Measurements from ENCODE around the gene SLITRK5. TPM values are rescaled to one million over a fixed set of nuclear protein-coding genes. Genes with fewer than 3 reads are reported as not detected.

Gene SLITRK5, protein sequence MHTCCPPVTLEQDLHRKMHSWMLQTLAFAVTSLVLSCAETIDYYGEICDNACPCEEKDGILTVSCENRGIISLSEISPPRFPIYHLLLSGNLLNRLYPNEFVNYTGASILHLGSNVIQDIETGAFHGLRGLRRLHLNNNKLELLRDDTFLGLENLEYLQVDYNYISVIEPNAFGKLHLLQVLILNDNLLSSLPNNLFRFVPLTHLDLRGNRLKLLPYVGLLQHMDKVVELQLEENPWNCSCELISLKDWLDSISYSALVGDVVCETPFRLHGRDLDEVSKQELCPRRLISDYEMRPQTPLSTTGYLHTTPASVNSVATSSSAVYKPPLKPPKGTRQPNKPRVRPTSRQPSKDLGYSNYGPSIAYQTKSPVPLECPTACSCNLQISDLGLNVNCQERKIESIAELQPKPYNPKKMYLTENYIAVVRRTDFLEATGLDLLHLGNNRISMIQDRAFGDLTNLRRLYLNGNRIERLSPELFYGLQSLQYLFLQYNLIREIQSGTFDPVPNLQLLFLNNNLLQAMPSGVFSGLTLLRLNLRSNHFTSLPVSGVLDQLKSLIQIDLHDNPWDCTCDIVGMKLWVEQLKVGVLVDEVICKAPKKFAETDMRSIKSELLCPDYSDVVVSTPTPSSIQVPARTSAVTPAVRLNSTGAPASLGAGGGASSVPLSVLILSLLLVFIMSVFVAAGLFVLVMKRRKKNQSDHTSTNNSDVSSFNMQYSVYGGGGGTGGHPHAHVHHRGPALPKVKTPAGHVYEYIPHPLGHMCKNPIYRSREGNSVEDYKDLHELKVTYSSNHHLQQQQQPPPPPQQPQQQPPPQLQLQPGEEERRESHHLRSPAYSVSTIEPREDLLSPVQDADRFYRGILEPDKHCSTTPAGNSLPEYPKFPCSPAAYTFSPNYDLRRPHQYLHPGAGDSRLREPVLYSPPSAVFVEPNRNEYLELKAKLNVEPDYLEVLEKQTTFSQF
- total RNA-seq (under 1 TPM; under 0.01 to 0.03 TPM), total RNA-seq (0 to 6.7 (median 0.24) reads per million in 172 experiments)
- polyA plus RNA-seq (2013, experiment 1 of 2): 0.01 TPM
- polyA plus RNA-seq (2013, experiment 2 of 2): 0.11 TPM

DNA sequence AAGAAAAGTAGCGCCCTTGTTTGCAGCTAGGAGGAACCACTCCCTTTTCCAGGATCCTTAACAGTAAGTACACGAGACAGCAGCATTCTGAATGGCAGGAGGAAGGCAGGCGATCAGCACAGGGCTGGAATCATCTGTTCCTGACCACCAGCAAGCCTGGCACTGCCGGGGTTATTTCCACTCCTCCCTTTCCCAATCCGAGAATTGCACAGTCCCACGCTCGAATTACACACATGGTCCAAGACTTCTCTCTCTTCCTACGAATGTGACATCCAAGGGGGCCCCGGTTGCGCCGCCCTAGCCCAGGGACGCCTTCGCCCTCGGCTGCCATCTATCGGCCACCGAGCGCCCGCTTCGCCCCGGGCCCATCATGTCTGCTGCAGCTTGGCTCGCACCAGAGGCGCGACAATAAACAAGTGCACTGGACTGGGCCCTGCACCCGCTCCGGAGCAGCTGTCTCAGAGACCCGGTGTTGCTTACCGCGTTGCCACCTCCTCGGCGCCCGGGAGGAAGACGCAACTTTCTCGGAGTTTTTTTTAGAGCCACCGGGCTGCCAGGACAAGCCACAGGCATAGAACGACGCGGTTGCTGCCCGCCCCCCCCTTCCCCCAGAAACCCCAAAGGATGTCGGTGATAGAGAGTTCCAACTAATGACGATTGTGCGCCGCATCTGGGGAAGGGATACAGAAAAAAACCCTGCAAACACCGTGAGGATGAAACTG, at the start of gene SLITRK5:
TSS of gene SLITRK5 (plus strand) at position 341 of the 722 bp plus-strand sequence. CDS start 4,018 bp downstream, outside the sequence.
- Mint-ChIP-seq H3K4me1 (ENCODE audit: low read depth) (peaks cover 34% of the 10 kb centered on the region), H3K36me3 (ENCODE audit: low read depth) (no peaks in the 10 kb centered on the region), H3K27ac (no peak within 1 kb of the TSS), H3K4me3 (peak within 1 kb of the TSS; percentile 86), H3K9me3 (no peaks in the 10 kb centered on the region), H3K27me3 (peaks cover 73% of the 10 kb centered on the region)
- peaks cover 16% of the 10 kb centered on the region for H3K4me1 ChIP-seq (ENCODE audit: insufficient read depth, low read length)
- peaks cover 0 to 28% of the 10 kb centered on the region in 2 experiments for H3K9me3 ChIP-seq (ENCODE audit: control insufficient read depth in 1 of 2, insufficient read depth in 1 of 2, low read length in 2 of 2)
- peak; percentile 92 for ATAC-seq (ENCODE audit: poor library complexity)
- intact Hi-C loops (cut with DNase I, micrococcal nuclease): no loop called here
- CTCF ChIA-PET: no interaction called here
- POLR2A ChIA-PET: interaction anchor here (0.7 kb wide), 1 partner anchor 24 kb away, joined by 3 read pairs; no protein-coding TSS in a partner anchor
- H3K27me3 ChIP-seq (ENCODE audit: control insufficient read depth in 1 of 2, insufficient read depth in 2 of 2, low read length in 2 of 2): peaks cover 40 to 55% of the 10 kb centered on the region in 2 experiments
- peak in 10 of 14 experiments; percentile 17 to 66 (median 44) for DNase-seq
- no peak within 1 kb of the TSS for H3K27ac ChIP-seq (ENCODE audit: low read depth in 1 of 2, low read length in 2 of 2)
- H3K36me3 ChIP-seq (ENCODE audit: insufficient read depth, low read length): no peaks in the 10 kb centered on the region
- TF ChIP-seq CTCF (IDR thresholded peaks at IDR 0.05): peak; percentile 60
- peak within 1 kb of the TSS; percentile 20 for H3K4me3 ChIP-seq (ENCODE audit: low read length)

DNA sequence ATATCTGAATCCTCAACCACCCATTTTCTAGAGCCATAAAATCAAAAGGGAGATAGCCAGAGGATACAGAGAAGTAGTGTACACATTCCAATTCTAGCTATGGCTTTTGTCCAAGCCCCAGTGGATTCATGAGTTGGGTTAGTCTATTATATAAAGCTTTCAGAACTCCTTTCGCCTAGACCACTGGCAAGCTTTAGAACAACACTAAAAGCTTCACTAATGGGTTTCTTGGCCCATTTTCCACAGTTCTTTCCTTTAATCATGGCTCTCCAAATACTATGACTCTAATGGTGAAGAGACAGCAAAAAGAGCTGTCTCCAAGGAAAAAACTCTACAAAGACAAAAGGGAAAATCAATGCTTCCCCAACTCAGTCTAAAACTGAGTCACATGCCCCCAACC, 48.2 kb upstream of the SLITRK5 start:
- Histone ChIP-seq H3K4me3 (ENCODE audit: low read length) (no peak overlapping the region), H3K27ac (ENCODE audit: low read depth in 1 of 2, low read length in 2 of 2) (no peak overlapping the region), H3K4me1 (ENCODE audit: insufficient read depth, low read length) (no peaks in the 10 kb centered on the region), H3K27me3 (ENCODE audit: control insufficient read depth in 1 of 2, insufficient read depth in 2 of 2, low read length in 2 of 2) (no peaks in the 10 kb centered on the region), H3K9me3 (ENCODE audit: control insufficient read depth in 1 of 2, insufficient read depth in 1 of 2, low read length in 2 of 2) (no peaks in the 10 kb centered on the region), H3K36me3 (ENCODE audit: insufficient read depth, low read length) (no peaks in the 10 kb centered on the region)
- POLR2A ChIA-PET: no interaction called here
- H3K4me1 Mint-ChIP-seq (ENCODE audit: low read depth): no peaks in the 10 kb centered on the region
- intact Hi-C loops (cut with DNase I, micrococcal nuclease): no loop called here
- no peaks in the 10 kb centered on the region for H3K36me3 Mint-ChIP-seq (ENCODE audit: low read depth)
- DNase-seq (no peak), ATAC-seq (ENCODE audit: poor library complexity) (no peak)
- peaks cover 7% of the 10 kb centered on the region for H3K9me3 Mint-ChIP-seq
- H3K27me3 Mint-ChIP-seq: no peaks in the 10 kb centered on the region
- H3K4me3 Mint-ChIP-seq: no peak overlapping the region
- CTCF ChIA-PET: no interaction called here
- H3K27ac Mint-ChIP-seq: no peak overlapping the region
- no peak for TF ChIP-seq CTCF (IDR thresholded peaks at IDR 0.05)

DNA sequence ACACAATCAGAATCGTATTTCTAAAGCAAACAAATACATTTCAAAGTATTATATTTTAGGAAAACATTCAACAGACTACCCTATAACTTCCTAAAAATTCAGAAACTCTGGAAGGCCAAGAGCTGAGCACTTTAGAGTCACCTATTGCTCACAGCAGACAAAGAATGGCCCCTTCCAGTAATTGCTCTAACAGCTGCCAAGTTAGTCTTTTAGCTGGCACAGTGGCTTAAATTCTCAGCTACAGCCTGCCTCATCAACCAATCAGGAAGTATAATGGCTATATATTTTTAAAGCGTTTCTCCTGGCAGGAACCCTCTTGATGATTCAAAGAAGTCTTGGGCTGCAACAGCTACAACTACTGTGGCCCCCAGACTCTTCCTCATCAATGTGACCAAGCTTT, 14.9 kb upstream of the SLITRK5 start:
- H3K4me3 ChIP-seq (ENCODE audit: low read length): no peak overlapping the region
- H3K36me3 ChIP-seq (ENCODE audit: insufficient read depth, low read length): no peaks in the 10 kb centered on the region
- POLR2A ChIA-PET: no interaction called here
- H3K27ac ChIP-seq (ENCODE audit: low read depth in 1 of 2, low read length in 2 of 2): no peak overlapping the region
- CTCF ChIA-PET: interaction anchor here (0.6 kb wide), 1 partner anchor 11 kb away, joined by 3 read pairs; no protein-coding TSS in a partner anchor
- Mint-ChIP-seq H3K4me1 (ENCODE audit: low read depth) (no peaks in the 10 kb centered on the region), H3K27ac (no peak overlapping the region), H3K27me3 (peaks cover under 1% of the 10 kb centered on the region), H3K36me3 (ENCODE audit: low read depth) (no peaks in the 10 kb centered on the region), H3K4me3 (no peak overlapping the region), H3K9me3 (no peaks in the 10 kb centered on the region)
- no peak for DNase-seq
- intact Hi-C loops (cut with DNase I, micrococcal nuclease): no loop called here
- H3K9me3 ChIP-seq (ENCODE audit: control insufficient read depth in 1 of 2, insufficient read depth in 1 of 2, low read length in 2 of 2): no peaks in the 10 kb centered on the region
- no peak for TF ChIP-seq CTCF (IDR thresholded peaks at IDR 0.05)
- no peaks in the 10 kb centered on the region for H3K27me3 ChIP-seq (ENCODE audit: control insufficient read depth in 1 of 2, insufficient read depth in 2 of 2, low read length in 2 of 2)
- no peak for ATAC-seq (ENCODE audit: poor library complexity)
- H3K4me1 ChIP-seq (ENCODE audit: insufficient read depth, low read length): no peaks in the 10 kb centered on the region
